Cardiac fibroblast (primary cell): ENCODE data around the gene INA.
"Not testable (repeated sequence)": the region's sequence is repeated elsewhere in the genome, so short reads cannot be mapped to it uniquely, and the experiment has no call there.

Experiments
- DNase-seq, 2 donors: peaks; one replicate each; pipeline versions ENCODE4 v3.0.0 to v3.0.0-alpha.2; 2010; ENCODE audit warnings: low read depth in 2 of 2
- H3K4me3 ChIP-seq, 2 donors: replicated peaks in 1 of 2; 1 replicate in 1 of 2; 2 replicates in 1 of 2; pipeline ENCODE4 v1.5.1; 2011; ENCODE audit warnings: low read depth in 2 of 2, low read length in 2 of 2, mild to moderate bottlenecking in 2 of 2, moderate library complexity in 1 of 2
- CTCF ChIP-seq: IDR thresholded peaks from one replicate; pipeline ENCODE4 v1.5.1; 2011; ENCODE audit warnings: low read depth, mild to moderate bottlenecking, low read length, inconsistent platforms

INA gene

GRCh38 chr10:103238506-103239252 is 38.3 kb upstream of the INA start:
- peak; percentile 49 for TF ChIP-seq CTCF
- no peak overlapping the region for H3K4me3 ChIP-seq
- peak; percentile 66 to 86 for DNase-seq

- DNase-seq = peak; percentile 46 to 47
- no peak for TF ChIP-seq CTCF
- no peak overlapping the region for H3K4me3 ChIP-seq
These were observed 35.5 kb upstream of the INA start for GRCh38 chr10:103241262-103242011.

- H3K4me3 ChIP-seq = no peak overlapping the region
- peak; percentile 88 to 90 for DNase-seq
- TF ChIP-seq CTCF = peak; percentile 90
These were observed 32.2 kb upstream of the INA start for GRCh38 chr10:103244666-103245271.

- H3K4me3 ChIP-seq, DNase-seq: not testable (repeated sequence)
These were observed 31.4 kb upstream of the INA start, which contains the start of gene RPEL1 for GRCh38 chr10:103245587-103245986. Gene RPEL1, plus strand, starts transcription at chr10:103245887. Its CDS starts 110 bp downstream, at chr10:103245997.

- no peak for DNase-seq
- H3K4me3 ChIP-seq = no peak overlapping the region
- peak; percentile 23 for TF ChIP-seq CTCF
These were observed 30.6 kb upstream of the INA start for GRCh38 chr10:103246324-103246723.

GRCh38 chr10:103254113-103254512 is 22.8 kb upstream of the INA start:
- DNase-seq = no peak
- TF ChIP-seq CTCF = no peak
- no peak overlapping the region for H3K4me3 ChIP-seq
